IMR-90 (cell line): ENCODE data around the gene IRAK2. TPM values are rescaled to one million over a fixed set of nuclear protein-coding genes. Genes with fewer than 3 reads are reported as not detected.

Experiments
- ATAC-seq: fragments of 200-7000 bp; cut with Tn5 transposase; 2 replicates; pipeline ENCODE4 v1.9.1; 2020; ENCODE audit warnings: low read depth, mild to moderate bottlenecking, moderate library complexity
- BruUV-seq: library from RNA; stranded (reverse); fragments of 400-500 nt; replicated peaks from 2 replicates; lab custom pipeline; 2021; lab: Mats Ljungman, UMichigan
- CTCF ChIA-PET: fragments of 300-600 bp; formaldehyde crosslinking; extraction: SDS; loops from one replicate; lab custom pipeline; 2021; ENCODE audit warnings: antibody characterized with exemption; lab: Yijun Ruan, JAX
- POLR2A ChIA-PET: fragments of 300-600 bp; sonication (Branson Sonifier 250); formaldehyde crosslinking; loops from one replicate; lab custom pipeline; 2022; ENCODE audit warnings: antibody characterized with exemption; ENCODE audit not compliant: unreplicated experiment; lab: Charles Lee
- DNase-seq: peaks from one replicate; pipeline ENCODE4 v3.0.0; 2013
- H2AFZ ChIP-seq: replicated peaks from 2 replicates; pipeline ENCODE3; 2013; ENCODE audit warnings: low read length, mild to moderate bottlenecking; ENCODE audit not compliant: poor library complexity
- H2AK5ac ChIP-seq: 2 replicates; pipeline ENCODE4 v1.6.1; 2013; ENCODE audit warnings: low read depth, low read length, inconsistent platforms
- H2AK9ac ChIP-seq: replicated peaks from 2 replicates; pipeline ENCODE3; 2013; ENCODE audit warnings: mild to moderate bottlenecking, low read depth, low read length, moderate library complexity; ENCODE audit not compliant: poor library complexity
- H2BK120ac ChIP-seq: 2 replicates; pipeline ENCODE4 v1.6.1; 2013; ENCODE audit warnings: low read depth, low read length, inconsistent platforms
- H2BK15ac ChIP-seq: 3 replicates; pipeline ENCODE4 v1.6.1; 2013; ENCODE audit warnings: low read depth, low read length, inconsistent platforms
- H2BK20ac ChIP-seq: 2 replicates; pipeline ENCODE4 v1.6.1; 2013; ENCODE audit warnings: low read depth, mild to moderate bottlenecking, inconsistent platforms, low read length, moderate library complexity
- H2BK5ac ChIP-seq: 2 replicates; pipeline ENCODE4 v1.6.1; 2013; ENCODE audit warnings: mild to moderate bottlenecking, low read depth, low read length, inconsistent platforms; ENCODE audit not compliant: poor library complexity, severe bottlenecking
- H3K14ac ChIP-seq: replicated peaks from 2 replicates; pipeline ENCODE4 v1.6.1; 2013; ENCODE audit warnings: low read depth, low read length, inconsistent platforms
- H3K18ac ChIP-seq: 2 replicates; pipeline ENCODE4 v1.6.1; 2013; ENCODE audit warnings: low read depth, low read length, control low read depth
- H3K23ac ChIP-seq: 2 replicates; pipeline ENCODE4 v1.6.1; 2013; ENCODE audit warnings: low read depth, low read length, inconsistent platforms
- H3K27ac ChIP-seq: 2 replicates; pipeline ENCODE4 v1.5.1; 2013; ENCODE audit warnings: mild to moderate bottlenecking, control low read depth, low read length; ENCODE audit not compliant: insufficient read depth
- H3K27me3 ChIP-seq: 2 replicates; pipeline ENCODE4 v1.6.1; 2013; ENCODE audit warnings: low read length; ENCODE audit not compliant: control insufficient read depth, insufficient read depth
- H3K36me3 ChIP-seq: 2 replicates; pipeline ENCODE4 v1.6.1; 2013; ENCODE audit warnings: low read length, mixed read lengths; ENCODE audit not compliant: control insufficient read depth, insufficient read depth
- H3K4ac ChIP-seq: 2 replicates; pipeline ENCODE4 v1.6.1; 2013; ENCODE audit warnings: low read depth, low read length, inconsistent platforms
- H3K4me1 ChIP-seq: 2 replicates; pipeline ENCODE4 v1.6.1; 2013; ENCODE audit warnings: low read length, mixed read lengths; ENCODE audit not compliant: control insufficient read depth, insufficient read depth
- H3K4me2 ChIP-seq: 2 replicates; pipeline ENCODE4 v1.6.1; 2013; ENCODE audit warnings: low read depth, mild to moderate bottlenecking, control low read depth, low read length, moderate library complexity
- H3K4me3 ChIP-seq: 2 replicates; pipeline ENCODE4 v1.5.1; 2013; ENCODE audit warnings: low read depth, mild to moderate bottlenecking, control low read depth, low read length, moderate library complexity; ENCODE audit not compliant: insufficient read depth
- H3K56ac ChIP-seq: 2 replicates; pipeline ENCODE4 v1.6.1; 2013; ENCODE audit warnings: low read length, inconsistent platforms; ENCODE audit not compliant: insufficient read depth; ENCODE audit errors: extremely low read depth
- H3K79me1 ChIP-seq, 2 experiments: 2 replicates each; pipeline ENCODE4 v1.6.1; 2013; ENCODE audit warnings: low read length in 2 of 2, inconsistent platforms in 1 of 2, low read depth in 1 of 2
- H3K9ac ChIP-seq: 2 replicates; pipeline ENCODE4 v1.6.1; 2013; ENCODE audit warnings: low read depth, low read length, control low read depth
- H3K9me1 ChIP-seq: 2 replicates; pipeline ENCODE4 v1.6.1; 2013; ENCODE audit warnings: low read length, inconsistent platforms; ENCODE audit not compliant: insufficient read depth
- H3K9me3 ChIP-seq: 2 replicates; pipeline ENCODE4 v1.6.1; 2013; ENCODE audit warnings: low read length; ENCODE audit not compliant: control insufficient read depth, insufficient read depth
- H4K20me1 ChIP-seq: 2 replicates; pipeline ENCODE4 v1.6.1; 2013; ENCODE audit warnings: low read length, inconsistent platforms; ENCODE audit not compliant: insufficient read depth
- H4K5ac ChIP-seq: 2 replicates; pipeline ENCODE4 v1.6.1; 2013; ENCODE audit warnings: mild to moderate bottlenecking, low read depth, low read length, control low read depth
- H4K8ac ChIP-seq, 2 experiments: 2 replicates each; pipeline ENCODE4 v1.6.1; 2013; ENCODE audit warnings: low read depth in 2 of 2, low read length in 2 of 2, control low read depth in 1 of 2, inconsistent platforms in 1 of 2
- H4K91ac ChIP-seq: 2 replicates; pipeline ENCODE4 v1.6.1; 2013; ENCODE audit warnings: low read depth, low read length, inconsistent platforms; ENCODE audit not compliant: insufficient read depth
- BHLHE40 ChIP-seq: fragments of 150-350 bp; IDR thresholded peaks from 2 replicates; pipeline ENCODE4 v1.6.1; 2016; ENCODE audit warnings: mild to moderate bottlenecking, low read depth, low read length
- CEBPB ChIP-seq: IDR thresholded peaks from 2 replicates; pipeline ENCODE4 v1.6.1; 2012; ENCODE audit warnings: low read depth, low read length, improper control_type of control experiment
- CHD1 ChIP-seq: IDR thresholded peaks from 2 replicates; pipeline ENCODE4 v1.6.1; 2012; ENCODE audit warnings: low read depth, low read length, improper control_type of control experiment
- MAFK ChIP-seq: IDR thresholded peaks from 2 replicates; pipeline ENCODE4 v1.6.1; 2012; ENCODE audit warnings: low read depth, low read length, improper control_type of control experiment
- NFE2L2 ChIP-seq: fragments of 150-350 bp; IDR thresholded peaks from 2 replicates; pipeline ENCODE4 v1.6.1; 2016; ENCODE audit warnings: low read depth, mild to moderate bottlenecking, low read length
- POLR2A ChIP-seq: IDR thresholded peaks from 2 replicates; pipeline ENCODE4 v1.6.1; 2012; ENCODE audit warnings: mild to moderate bottlenecking, low read depth, low read length
- SMC3 ChIP-seq: fragments of 150-350 bp; IDR thresholded peaks from 2 replicates; pipeline ENCODE4 v1.6.1; 2016; ENCODE audit warnings: low read depth, mild to moderate bottlenecking, antibody characterized with exemption, low read length, moderate library complexity
- USF2 ChIP-seq: fragments of 150-350 bp; IDR thresholded peaks from 2 replicates; pipeline ENCODE4 v1.6.1; 2017; ENCODE audit warnings: mild to moderate bottlenecking, antibody characterized with exemption, low read length, low read depth
- WGBS, 2 experiments: methylation state at CpG; one replicate each; pipeline versions ENCODE4 v1.1.5 to v1.1.7; 2013; ENCODE audit warnings: missing lambda C conversion rate in 2 of 2; ENCODE audit not compliant: insufficient read length in 1 of 2; ENCODE audit errors: extremely low coverage in 2 of 2; 5-methylcytosine and 5-hydroxymethylcytosine counted together
- dilution Hi-C: fragments of 300-500 bp; cut with HindIII; formaldehyde crosslinking; loops from one replicate; pipeline ENCODE4 v1.14.3; 2018; ENCODE audit warnings: low sequenced_read_pairs; ENCODE audit not compliant: unreplicated experiment
- in situ Hi-C: fragments of 300-500 bp; cut with MboI; formaldehyde crosslinking; loops from 3 replicates; pipeline ENCODE4 v1.14.3; 2019; ENCODE audit warnings: low sequenced_read_pairs, inconsistent platforms, mixed read lengths
- intact Hi-C: fragments of 100-400 bp; cut with micrococcal nuclease; formaldehyde crosslinking; loops from 2 replicates; pipeline ENCODE4 v1.10.0; 2022
- polyA plus RNA-seq, 3 experiments: library from polyadenylated mRNA; depleted of rRNA; stranded (reverse); fragments of >200 nt; gene quantifications; 2 replicates each; pipeline ENCODE4 v1.2.3, GENCODE V29; 2012; ENCODE audit warnings: low replicate concordance in 1 of 3
- total RNA-seq: library from RNA; depleted of rRNA; stranded (reverse); fragments of >200 nt; gene quantifications from 2 replicates; pipeline ENCODE4 v1.2.3, GENCODE V29; 2012
- TF ChIP-seq, protein P1 (sequence below): conservative IDR thresholded peaks from 2 replicates; pipeline ENCODE4 v1.5.1; 2012; ENCODE audit warnings: mild to moderate bottlenecking, low read depth, low read length, improper control_type of control experiment

Gene IRAK2
- total and polyA plus RNA-seq, 2 of the 4 experiments (the other 2 are of a cell fraction) = 6.9 to 8.1 TPM

- Histone ChIP-seq H2BK120ac (no peak overlapping the region), H4K8ac (no peak overlapping the region), H3K14ac (no peak overlapping the region), H2BK5ac (no peak overlapping the region), H3K9ac (no peak overlapping the region), H4K91ac (no peak overlapping the region), H3K79me1 (peaks cover under 1 to 10% of the 10 kb centered on the region in 2 experiments; a peak in 3 of 4 replicates), H4K20me1 (0 out of 2 replicates have a peak, but pooled peaks cover under 1% of the 10 kb centered on the region), H3K9me1 (peaks cover 3% of the 10 kb centered on the region; the same call in 1 of the 2 replicates), H3K36me3 (peaks cover 38% of the 10 kb centered on the region), H3K4me2 (no peak overlapping the region), H2BK15ac (no peak overlapping the region), H3K4ac (no peak overlapping the region), H2AFZ (no peak overlapping the region), H3K27ac (no peak overlapping the region), H2BK20ac (no peak overlapping the region), H3K9me3 (no peaks in the 10 kb centered on the region), H2AK5ac (no peak overlapping the region), H3K4me1 (no peaks in the 10 kb centered on the region), H3K4me3 (no peak overlapping the region), H3K18ac (no peak overlapping the region), H3K27me3 (no peaks in the 10 kb centered on the region), H2AK9ac (no peak overlapping the region), H3K23ac (no peak overlapping the region), H3K56ac (no peak overlapping the region), H4K5ac (no peak overlapping the region)
- CTCF ChIA-PET = no interaction called here
- dilution Hi-C loops = no loop called here
- no peak for ATAC-seq
- no peak for DNase-seq
- 92% methylated on average over 2 of the region's 5 CpGs; no CpG with 5 or more reads in 1 of the 2 experiments for WGBS, 2 experiments
- in situ Hi-C loops = no loop called here
- no TSS peak for BruUV-seq
- TF ChIP-seq USF2 = no peak
- no peak for TF ChIP-seq NFE2L2
- no peak for TF ChIP-seq CHD1
- no peak for TF ChIP-seq CEBPB
- no peak for TF ChIP-seq POLR2A
- no peak for TF ChIP-seq MAFK
- no peak for TF ChIP-seq SMC3
- TF ChIP-seq, protein P1, sequence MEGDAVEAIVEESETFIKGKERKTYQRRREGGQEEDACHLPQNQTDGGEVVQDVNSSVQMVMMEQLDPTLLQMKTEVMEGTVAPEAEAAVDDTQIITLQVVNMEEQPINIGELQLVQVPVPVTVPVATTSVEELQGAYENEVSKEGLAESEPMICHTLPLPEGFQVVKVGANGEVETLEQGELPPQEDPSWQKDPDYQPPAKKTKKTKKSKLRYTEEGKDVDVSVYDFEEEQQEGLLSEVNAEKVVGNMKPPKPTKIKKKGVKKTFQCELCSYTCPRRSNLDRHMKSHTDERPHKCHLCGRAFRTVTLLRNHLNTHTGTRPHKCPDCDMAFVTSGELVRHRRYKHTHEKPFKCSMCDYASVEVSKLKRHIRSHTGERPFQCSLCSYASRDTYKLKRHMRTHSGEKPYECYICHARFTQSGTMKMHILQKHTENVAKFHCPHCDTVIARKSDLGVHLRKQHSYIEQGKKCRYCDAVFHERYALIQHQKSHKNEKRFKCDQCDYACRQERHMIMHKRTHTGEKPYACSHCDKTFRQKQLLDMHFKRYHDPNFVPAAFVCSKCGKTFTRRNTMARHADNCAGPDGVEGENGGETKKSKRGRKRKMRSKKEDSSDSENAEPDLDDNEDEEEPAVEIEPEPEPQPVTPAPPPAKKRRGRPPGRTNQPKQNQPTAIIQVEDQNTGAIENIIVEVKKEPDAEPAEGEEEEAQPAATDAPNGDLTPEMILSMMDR = no peak
- no peak for TF ChIP-seq BHLHE40
- POLR2A ChIA-PET = no interaction called here
- intact Hi-C loops = loop anchor here (10.0 kb wide), 1 partner anchor 439 kb away; the partner anchor contains the start of gene RPUSD3
These were observed 118.9 kb downstream of the IRAK2 start for GRCh38 chr3:10283638-10284037.
